ENCODE results near the gene RBM47.

Gene RBM47

DNA sequence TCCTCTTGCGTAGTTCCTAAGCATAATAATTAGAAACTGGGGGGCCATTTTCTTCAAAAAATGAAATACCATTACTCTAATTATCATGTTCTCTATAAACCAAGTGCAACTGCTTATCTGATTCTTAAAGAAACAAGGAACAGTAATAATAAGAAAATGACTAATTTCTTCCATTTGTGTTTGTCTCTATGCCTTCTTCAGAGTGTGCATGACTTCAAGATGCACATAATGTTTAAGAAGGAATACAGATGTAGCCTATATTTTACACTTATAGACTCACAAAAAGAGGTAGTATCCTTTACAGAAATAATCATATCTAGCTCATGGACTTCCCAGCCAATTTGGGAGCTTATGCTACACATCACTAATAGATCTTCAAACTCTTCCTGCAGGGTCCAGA lies 162.9 kb downstream of the RBM47 start:
- no peaks in the 10 kb centered on the region for H3K9me3 ChIP-seq (ENCODE audit: control insufficient read depth, low read length)
- H2BK120ac ChIP-seq (ENCODE audit: low read depth, low read length) = no peak overlapping the region
- no peak overlapping the region for H3K27ac ChIP-seq (ENCODE audit: low read length, poor library complexity, severe bottlenecking)
- no CpG with 5 or more reads among the region's 1 CpG for WGBS
- no peak overlapping the region for H3K4me2 ChIP-seq (ENCODE audit: low read length, poor library complexity, severe bottlenecking)
- no peak overlapping the region for H3K4me3 ChIP-seq (ENCODE audit: insufficient read depth in 1 of 2, low read depth in 1 of 2, low read length in 2 of 2)
- no peak overlapping the region for H3K4ac ChIP-seq (ENCODE audit: low read depth in 1 of 2, low read length in 2 of 2)
- no peak overlapping the region for H2BK15ac ChIP-seq (ENCODE audit: low read depth, poor library complexity, severe bottlenecking)
- H2AK5ac ChIP-seq (ENCODE audit: low read length, severe bottlenecking) = no peak overlapping the region
- no peak for DNase-seq
- no peak overlapping the region for H3K18ac ChIP-seq (ENCODE audit: low read depth in 1 of 2, low read length in 2 of 2)
- no peak overlapping the region for H2BK12ac ChIP-seq (ENCODE audit: low read length in 2 of 2)
- no peaks in the 10 kb centered on the region for H3K4me1 ChIP-seq (ENCODE audit: control insufficient read depth, insufficient read depth, low read depth, low read length)
- H2AFZ ChIP-seq (ENCODE audit: low read depth, low read length) = no peak overlapping the region
- no peak overlapping the region for H4K91ac ChIP-seq (ENCODE audit: low read length)
- no peak overlapping the region for H4K8ac ChIP-seq (ENCODE audit: low read length)
- no peaks in the 10 kb centered on the region for H3K27me3 ChIP-seq (ENCODE audit: control insufficient read depth in 1 of 2, insufficient read depth in 1 of 2, low read length in 2 of 2)
- H3K14ac ChIP-seq (ENCODE audit: low read length in 2 of 2) = no peak overlapping the region
- no peak overlapping the region for H2BK5ac ChIP-seq (ENCODE audit: low read depth, low read length, poor library complexity, severe bottlenecking)
- no peaks in the 10 kb centered on the region for H3K36me3 ChIP-seq (ENCODE audit: control insufficient read depth in 1 of 2, insufficient read depth in 2 of 2, low read depth in 1 of 2, low read length in 2 of 2)
- H3K23ac ChIP-seq (ENCODE audit: low read length in 2 of 2) = no peak overlapping the region
- H3K9ac ChIP-seq (ENCODE audit: low read length) = no peak overlapping the region
- H3K79me1 ChIP-seq (replicated peaks; ENCODE audit: low read length, poor library complexity, severe bottlenecking) = no peaks in the 10 kb centered on the region

GRCh38 chr4:40462326-40462725 lies 167.3 kb downstream of the RBM47 start:
- no peaks in the 10 kb centered on the region for H3K36me3 ChIP-seq (ENCODE audit: control insufficient read depth in 1 of 2, insufficient read depth in 2 of 2, low read depth in 1 of 2, low read length in 2 of 2)
- no peaks in the 10 kb centered on the region for H3K79me1 ChIP-seq (replicated peaks; ENCODE audit: low read length, poor library complexity, severe bottlenecking)
- WGBS = 77% methylated on average over 4 of the region's 5 CpGs
- no peak overlapping the region for H3K14ac ChIP-seq (ENCODE audit: low read length in 2 of 2)
- H3K18ac ChIP-seq (ENCODE audit: low read depth in 1 of 2, low read length in 2 of 2) = no peak overlapping the region
- H3K4ac ChIP-seq (ENCODE audit: low read depth in 1 of 2, low read length in 2 of 2) = no peak overlapping the region
- H3K27me3 ChIP-seq (ENCODE audit: control insufficient read depth in 1 of 2, insufficient read depth in 1 of 2, low read length in 2 of 2) = no peaks in the 10 kb centered on the region
- H4K8ac ChIP-seq (ENCODE audit: low read length) = no peak overlapping the region
- H3K4me1 ChIP-seq (ENCODE audit: control insufficient read depth, insufficient read depth, low read depth, low read length) = no peaks in the 10 kb centered on the region
- no peak for DNase-seq
- H2AK5ac ChIP-seq (ENCODE audit: low read length, severe bottlenecking) = no peak overlapping the region
- no peak overlapping the region for H3K23ac ChIP-seq (ENCODE audit: low read length in 2 of 2)
- no peak overlapping the region for H2BK5ac ChIP-seq (ENCODE audit: low read depth, low read length, poor library complexity, severe bottlenecking)
- no peak overlapping the region for H2BK120ac ChIP-seq (ENCODE audit: low read depth, low read length)
- H3K9me3 ChIP-seq (ENCODE audit: control insufficient read depth, low read length) = no peaks in the 10 kb centered on the region
- H3K4me3 ChIP-seq (ENCODE audit: insufficient read depth in 1 of 2, low read depth in 1 of 2, low read length in 2 of 2) = no peak overlapping the region
- no peak overlapping the region for H4K91ac ChIP-seq (ENCODE audit: low read length)
- H2BK12ac ChIP-seq (ENCODE audit: low read length in 2 of 2) = no peak overlapping the region
- H3K9ac ChIP-seq (ENCODE audit: low read length) = no peak overlapping the region
- H3K4me2 ChIP-seq (ENCODE audit: low read length, poor library complexity, severe bottlenecking) = no peak overlapping the region
- no peak overlapping the region for H3K27ac ChIP-seq (ENCODE audit: low read length, poor library complexity, severe bottlenecking)
- no peak overlapping the region for H2AFZ ChIP-seq (ENCODE audit: low read depth, low read length)
- H2BK15ac ChIP-seq (ENCODE audit: low read depth, poor library complexity, severe bottlenecking) = no peak overlapping the region

GRCh38 chr4:40461879-40462278 lies 167.8 kb downstream of the RBM47 start:
- no peak overlapping the region for H2BK120ac ChIP-seq (ENCODE audit: low read depth, low read length)
- H3K4ac ChIP-seq (ENCODE audit: low read depth in 1 of 2, low read length in 2 of 2) = no peak overlapping the region
- no peaks in the 10 kb centered on the region for H3K9me3 ChIP-seq (ENCODE audit: control insufficient read depth, low read length)
- no peak overlapping the region for H3K4me2 ChIP-seq (ENCODE audit: low read length, poor library complexity, severe bottlenecking)
- no peak overlapping the region for H2AFZ ChIP-seq (ENCODE audit: low read depth, low read length)
- no peak overlapping the region for H2BK12ac ChIP-seq (ENCODE audit: low read length in 2 of 2)
- H3K14ac ChIP-seq (ENCODE audit: low read length in 2 of 2) = no peak overlapping the region
- no peak for DNase-seq
- H2BK15ac ChIP-seq (ENCODE audit: low read depth, poor library complexity, severe bottlenecking) = no peak overlapping the region
- H3K9ac ChIP-seq (ENCODE audit: low read length) = no peak overlapping the region
- H3K23ac ChIP-seq (ENCODE audit: low read length in 2 of 2) = no peak overlapping the region
- no peaks in the 10 kb centered on the region for H3K4me1 ChIP-seq (ENCODE audit: control insufficient read depth, insufficient read depth, low read depth, low read length)
- H2BK5ac ChIP-seq (ENCODE audit: low read depth, low read length, poor library complexity, severe bottlenecking) = no peak overlapping the region
- H3K27me3 ChIP-seq (ENCODE audit: control insufficient read depth in 1 of 2, insufficient read depth in 1 of 2, low read length in 2 of 2) = no peaks in the 10 kb centered on the region
- H3K4me3 ChIP-seq (ENCODE audit: insufficient read depth in 1 of 2, low read depth in 1 of 2, low read length in 2 of 2) = no peak overlapping the region
- no peak overlapping the region for H4K91ac ChIP-seq (ENCODE audit: low read length)
- H2AK5ac ChIP-seq (ENCODE audit: low read length, severe bottlenecking) = no peak overlapping the region
- no peaks in the 10 kb centered on the region for H3K79me1 ChIP-seq (replicated peaks; ENCODE audit: low read length, poor library complexity, severe bottlenecking)
- no peaks in the 10 kb centered on the region for H3K36me3 ChIP-seq (ENCODE audit: control insufficient read depth in 1 of 2, insufficient read depth in 2 of 2, low read depth in 1 of 2, low read length in 2 of 2)
- no peak overlapping the region for H4K8ac ChIP-seq (ENCODE audit: low read length)
- no peak overlapping the region for H3K27ac ChIP-seq (ENCODE audit: low read length, poor library complexity, severe bottlenecking)
- WGBS = 90% methylated on average over 3 of the region's 7 CpGs
- no peak overlapping the region for H3K18ac ChIP-seq (ENCODE audit: low read depth in 1 of 2, low read length in 2 of 2)

DNA sequence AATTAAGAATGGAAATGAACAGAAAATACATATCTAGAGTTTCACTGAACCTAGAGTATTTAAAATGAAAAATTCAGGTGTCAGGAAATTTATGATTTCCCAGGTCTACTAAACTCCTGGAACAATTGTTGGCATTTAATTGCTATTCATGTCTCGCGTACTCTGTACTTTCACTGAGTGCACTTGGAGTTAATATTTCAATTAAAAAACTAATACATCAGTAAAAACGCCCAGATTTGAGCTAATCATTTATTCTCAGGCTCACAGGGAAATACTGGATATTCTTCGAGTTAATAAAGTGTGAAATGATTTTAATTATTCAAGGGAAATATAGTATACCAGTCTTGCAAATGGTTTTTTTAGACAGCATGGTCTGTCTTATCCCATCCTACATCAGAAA lies 168.6 kb downstream of the RBM47 start:
- H4K91ac ChIP-seq (ENCODE audit: low read length) = no peak overlapping the region
- H2BK15ac ChIP-seq (ENCODE audit: low read depth, poor library complexity, severe bottlenecking) = no peak overlapping the region
- no peak overlapping the region for H2BK5ac ChIP-seq (ENCODE audit: low read depth, low read length, poor library complexity, severe bottlenecking)
- no peak overlapping the region for H2BK120ac ChIP-seq (ENCODE audit: low read depth, low read length)
- H2AFZ ChIP-seq (ENCODE audit: low read depth, low read length) = no peak overlapping the region
- no peak overlapping the region for H3K9ac ChIP-seq (ENCODE audit: low read length)
- H3K36me3 ChIP-seq (ENCODE audit: control insufficient read depth in 1 of 2, insufficient read depth in 2 of 2, low read depth in 1 of 2, low read length in 2 of 2) = no peaks in the 10 kb centered on the region
- H3K23ac ChIP-seq (ENCODE audit: low read length in 2 of 2) = no peak overlapping the region
- H3K27me3 ChIP-seq (ENCODE audit: control insufficient read depth in 1 of 2, insufficient read depth in 1 of 2, low read length in 2 of 2) = no peaks in the 10 kb centered on the region
- no CpG with 5 or more reads among the region's 4 CpGs for WGBS
- no peak overlapping the region for H3K27ac ChIP-seq (ENCODE audit: low read length, poor library complexity, severe bottlenecking)
- no peak overlapping the region for H4K8ac ChIP-seq (ENCODE audit: low read length)
- no peak overlapping the region for H2AK5ac ChIP-seq (ENCODE audit: low read length, severe bottlenecking)
- H3K4me1 ChIP-seq (ENCODE audit: control insufficient read depth, insufficient read depth, low read depth, low read length) = no peaks in the 10 kb centered on the region
- DNase-seq = no peak
- no peaks in the 10 kb centered on the region for H3K79me1 ChIP-seq (replicated peaks; ENCODE audit: low read length, poor library complexity, severe bottlenecking)
- no peak overlapping the region for H3K14ac ChIP-seq (ENCODE audit: low read length in 2 of 2)
- H2BK12ac ChIP-seq (ENCODE audit: low read length in 2 of 2) = no peak overlapping the region
- H3K9me3 ChIP-seq (ENCODE audit: control insufficient read depth, low read length) = no peaks in the 10 kb centered on the region
- no peak overlapping the region for H3K4me3 ChIP-seq (ENCODE audit: insufficient read depth in 1 of 2, low read depth in 1 of 2, low read length in 2 of 2)
- no peak overlapping the region for H3K18ac ChIP-seq (ENCODE audit: low read depth in 1 of 2, low read length in 2 of 2)
- H3K4ac ChIP-seq (ENCODE audit: low read depth in 1 of 2, low read length in 2 of 2) = no peak overlapping the region
- H3K4me2 ChIP-seq (ENCODE audit: low read length, poor library complexity, severe bottlenecking) = no peak overlapping the region
